LNCAP (cell line): ENCODE data around the gene GTF3C1.

ENCODE experiments used
- TF ChIP-seq, protein P1 (sequence below): fragments of 450-650 bp; IDR thresholded peaks from 2 replicates; pipeline ENCODE4 v1.5.1; 2017; ENCODE audit warnings: mild to moderate bottlenecking

Gene GTF3C1

DNA sequence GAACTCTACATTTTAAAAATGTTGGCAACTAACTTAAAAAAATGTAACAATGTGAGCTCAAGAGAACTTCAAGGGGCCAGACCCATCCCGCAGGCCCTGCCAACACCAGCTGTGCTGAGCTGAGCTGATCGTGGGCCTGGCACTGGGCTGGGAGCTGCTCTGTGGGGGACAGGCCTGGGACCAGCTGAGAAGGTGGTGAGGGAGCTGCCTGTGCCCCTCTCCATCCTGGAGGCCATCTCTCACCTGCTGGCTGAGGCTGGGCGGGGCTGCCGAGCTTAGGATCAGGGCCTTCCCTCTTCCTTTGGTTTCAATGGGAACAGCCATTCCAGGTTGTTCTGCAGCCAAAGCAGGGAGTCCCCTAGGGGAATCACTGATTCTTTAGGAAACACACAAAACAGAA is 89.5 kb downstream of the GTF3C1 start:
- TF ChIP-seq, protein P1, sequence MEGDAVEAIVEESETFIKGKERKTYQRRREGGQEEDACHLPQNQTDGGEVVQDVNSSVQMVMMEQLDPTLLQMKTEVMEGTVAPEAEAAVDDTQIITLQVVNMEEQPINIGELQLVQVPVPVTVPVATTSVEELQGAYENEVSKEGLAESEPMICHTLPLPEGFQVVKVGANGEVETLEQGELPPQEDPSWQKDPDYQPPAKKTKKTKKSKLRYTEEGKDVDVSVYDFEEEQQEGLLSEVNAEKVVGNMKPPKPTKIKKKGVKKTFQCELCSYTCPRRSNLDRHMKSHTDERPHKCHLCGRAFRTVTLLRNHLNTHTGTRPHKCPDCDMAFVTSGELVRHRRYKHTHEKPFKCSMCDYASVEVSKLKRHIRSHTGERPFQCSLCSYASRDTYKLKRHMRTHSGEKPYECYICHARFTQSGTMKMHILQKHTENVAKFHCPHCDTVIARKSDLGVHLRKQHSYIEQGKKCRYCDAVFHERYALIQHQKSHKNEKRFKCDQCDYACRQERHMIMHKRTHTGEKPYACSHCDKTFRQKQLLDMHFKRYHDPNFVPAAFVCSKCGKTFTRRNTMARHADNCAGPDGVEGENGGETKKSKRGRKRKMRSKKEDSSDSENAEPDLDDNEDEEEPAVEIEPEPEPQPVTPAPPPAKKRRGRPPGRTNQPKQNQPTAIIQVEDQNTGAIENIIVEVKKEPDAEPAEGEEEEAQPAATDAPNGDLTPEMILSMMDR = no peak

DNA sequence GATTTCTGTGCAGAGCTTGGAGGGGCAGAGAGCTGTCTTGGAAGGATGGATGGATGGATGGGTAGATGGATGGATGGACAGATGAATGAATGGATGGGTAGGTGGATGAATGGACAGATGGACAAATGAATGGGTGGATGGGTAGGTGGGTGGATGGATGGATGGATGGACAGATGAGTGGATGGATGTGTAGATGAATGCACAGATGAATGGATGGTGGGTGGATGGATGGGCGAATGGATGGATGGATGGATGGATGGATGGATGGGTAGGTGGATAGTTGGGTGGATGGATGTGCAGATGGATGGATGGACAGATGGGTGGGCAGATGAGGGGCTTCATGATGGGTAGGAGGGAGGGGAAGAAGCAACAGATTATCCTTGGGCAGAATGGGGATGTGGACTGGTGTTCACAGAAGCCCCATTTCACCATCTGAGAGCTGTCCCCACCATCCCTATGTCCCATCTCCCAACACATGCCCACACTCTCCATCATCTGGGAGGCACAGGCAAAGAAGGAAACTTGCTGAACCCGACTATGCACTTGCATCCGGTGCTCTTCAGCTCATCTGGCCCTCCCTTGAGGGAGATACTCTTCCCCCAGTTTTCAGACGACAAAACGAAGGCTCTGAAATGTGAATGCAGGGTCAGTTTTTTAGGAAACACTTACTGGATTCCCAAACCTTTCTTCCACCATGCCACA is 90.6 kb downstream of the GTF3C1 start:
- TF ChIP-seq, protein P1 = no peak

DNA sequence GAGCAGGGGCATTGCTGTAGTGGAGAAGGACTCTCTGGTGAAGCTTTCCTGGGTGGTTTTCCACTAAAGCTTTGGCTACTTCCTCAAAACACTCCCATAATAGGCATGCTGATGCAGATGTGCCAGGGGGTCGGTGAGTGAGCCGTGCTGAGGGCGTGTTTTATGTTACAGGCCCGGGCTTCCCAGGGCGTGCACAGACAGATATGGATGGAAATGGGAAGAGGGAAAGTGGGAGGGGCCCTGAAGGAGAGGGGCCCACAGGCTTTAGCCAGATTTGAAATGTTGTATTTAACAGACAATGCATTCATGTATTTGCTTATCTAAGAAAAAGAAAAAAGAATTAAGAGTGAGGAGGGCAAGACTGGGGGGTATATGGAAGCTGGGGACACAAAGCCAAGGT is 91.5 kb downstream of the GTF3C1 start:
- TF ChIP-seq, protein P1 = no peak

DNA sequence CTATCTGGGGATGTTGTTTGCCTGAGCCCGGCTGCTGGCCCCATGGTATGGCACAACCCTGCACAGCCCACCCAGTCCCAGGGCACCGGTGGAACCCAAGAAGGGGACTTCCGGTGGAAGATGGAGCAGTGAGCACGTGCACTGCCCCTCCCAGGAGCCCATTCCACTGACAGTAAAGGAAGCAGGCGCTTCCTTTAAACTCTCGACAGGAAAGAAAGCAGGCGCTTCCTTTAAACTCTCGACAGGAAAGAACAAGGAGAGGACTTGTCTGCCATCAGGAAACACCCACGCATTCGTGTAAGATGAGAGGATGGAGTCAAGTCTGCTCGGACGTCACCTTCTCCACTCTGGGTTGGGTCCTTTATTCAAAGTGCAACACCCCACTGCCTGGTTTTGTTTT is 94.0 kb downstream of the GTF3C1 start:
- TF ChIP-seq, protein P1 = no peak

DNA sequence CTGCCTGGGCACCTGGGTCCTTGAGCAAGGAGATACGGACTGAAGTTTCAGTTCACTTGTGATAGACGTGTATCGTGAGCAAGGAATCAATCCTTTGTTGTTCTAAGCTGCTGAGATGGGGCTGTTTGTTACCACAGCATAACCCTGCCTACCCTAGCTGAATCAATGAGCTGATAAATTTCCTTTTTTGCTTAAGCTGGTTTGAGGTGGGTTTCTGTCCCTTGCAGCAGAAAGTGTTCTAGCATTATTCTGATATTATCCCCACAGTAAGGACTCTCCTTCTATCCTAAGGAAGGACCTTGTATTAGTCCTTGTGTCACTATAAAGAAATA is 96.3 kb downstream of the GTF3C1 start:
- TF ChIP-seq, protein P1 = no peak

DNA sequence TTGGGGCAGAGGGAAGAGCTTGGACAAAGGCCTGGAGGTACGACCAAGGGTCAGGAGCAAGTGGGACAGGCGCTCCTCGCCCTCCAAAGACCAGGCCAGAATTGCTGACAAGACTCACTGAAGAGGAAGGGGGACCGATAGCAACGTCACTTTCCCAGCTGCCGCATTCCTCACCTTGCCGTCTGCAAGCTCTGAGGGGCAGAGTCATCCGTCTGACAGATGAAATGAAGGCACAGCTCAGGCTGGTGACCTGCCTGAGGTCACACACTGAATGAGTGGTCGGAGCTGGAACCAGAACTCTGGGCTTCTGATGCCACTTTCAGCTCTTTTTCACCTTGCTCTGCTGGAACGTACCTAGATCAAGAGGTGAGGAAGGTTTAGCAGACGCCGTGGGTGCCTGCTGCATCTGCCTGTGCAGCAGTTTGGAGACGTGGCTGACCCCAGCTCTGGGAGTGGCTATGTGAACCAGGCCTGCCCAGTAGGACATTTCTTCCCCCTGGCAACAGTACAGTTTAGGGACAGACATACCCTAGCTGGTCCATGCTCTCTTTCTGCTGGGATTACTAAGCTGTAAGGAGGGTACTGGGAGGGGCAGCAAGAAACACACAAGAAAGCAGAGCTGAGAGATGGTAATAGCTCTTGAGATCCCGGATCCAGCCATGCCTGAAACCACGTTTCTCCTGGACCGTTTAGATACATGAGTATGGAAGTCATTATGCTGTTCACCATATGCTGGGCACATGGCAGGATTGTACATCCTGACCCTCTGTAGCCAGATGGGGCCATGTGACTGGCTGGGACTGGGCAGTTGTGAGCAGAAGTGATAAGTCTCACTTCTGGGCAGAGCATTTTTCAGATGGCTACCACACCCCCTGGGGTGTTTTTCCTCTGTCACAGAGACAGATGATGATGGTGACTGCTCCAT is 96.9 kb downstream of the GTF3C1 start:
- TF ChIP-seq, protein P1 = no peak

DNA sequence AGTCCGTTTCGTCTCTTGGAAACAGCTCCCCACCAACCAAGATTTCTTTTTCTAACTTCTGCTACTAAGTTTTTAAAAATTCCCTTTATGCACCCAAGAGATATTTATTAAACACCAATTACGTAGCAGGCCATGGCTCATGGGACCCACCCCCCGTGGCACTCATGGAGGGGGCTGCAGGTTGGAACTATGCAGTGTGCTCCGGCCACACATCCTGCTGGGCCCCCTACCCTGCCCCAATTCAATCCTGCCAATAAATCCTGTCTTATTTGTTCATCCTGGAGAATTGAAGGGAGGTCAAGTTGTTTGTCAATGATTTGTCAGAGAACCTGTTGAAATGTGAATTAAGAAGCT is 99.5 kb downstream of the GTF3C1 start:
- TF ChIP-seq, protein P1 = no peak
